HG03175 (cell line): Measurements from ENCODE around the gene SLC25A14.
A peak's percentile ranks its signal among the peaks of the same experiment; 100 is the strongest.
"Not testable (repeated sequence)": the region's sequence is repeated elsewhere in the genome, so short reads cannot be mapped to it uniquely, and the experiment has no call there.

Experiments
- ATAC-seq: cut with Tn5 transposase; IDR thresholded peaks from one replicate; pipeline ENCODE4 v1.9.1; 2021; ENCODE audit warnings: mild to moderate bottlenecking, moderate library complexity; ENCODE audit not compliant: unreplicated experiment

SLC25A14 gene

GRCh38 chrX:130339408-130340222, at the start of gene SLC25A14:
TSS of gene SLC25A14 (plus strand) at chrX:130339919. CDS start at chrX:130340279, 360 bp downstream.
- peak; percentile 97 for ATAC-seq

GRCh38 chrX:130295519-130296296, 44.0 kb upstream of the SLC25A14 start:
- ATAC-seq, result no peak

- ATAC-seq, result no peak
These were observed 43.4 kb upstream of the SLC25A14 start for GRCh38 chrX:130296297-130296678.

GRCh38 chrX:130296743-130297142, 43.0 kb upstream of the SLC25A14 start:
- ATAC-seq, result no peak

- ATAC-seq, result no peak
These were observed 40.3 kb upstream of the SLC25A14 start for GRCh38 chrX:130299279-130300009.

- no peak for ATAC-seq
These were observed 39.8 kb upstream of the SLC25A14 start for GRCh38 chrX:130300010-130300282.

- ATAC-seq, result no peak
These were observed 38.3 kb upstream of the SLC25A14 start for GRCh38 chrX:130301405-130301804.

GRCh38 chrX:130301977-130302376, 37.7 kb upstream of the SLC25A14 start:
- ATAC-seq, result no peak

- ATAC-seq, result no peak
These were observed 34.9 kb upstream of the SLC25A14 start for GRCh38 chrX:130304587-130305368.

- ATAC-seq, result not testable (repeated sequence)
These were observed 19.8 kb upstream of the SLC25A14 start for GRCh38 chrX:130319886-130320285.

GRCh38 chrX:130321550-130321949, 18.2 kb upstream of the SLC25A14 start:
- no peak for ATAC-seq

- no peak for ATAC-seq
These were observed 9.6 kb upstream of the SLC25A14 start for GRCh38 chrX:130330146-130330545.

- peak; percentile 72 for ATAC-seq
These were observed 9.0 kb upstream of the SLC25A14 start for GRCh38 chrX:130330706-130331105.

GRCh38 chrX:130336531-130336930, 3.2 kb upstream of the SLC25A14 start:
- no peak for ATAC-seq

GRCh38 chrX:130338869-130339268, 850 bp upstream of the SLC25A14 start:
- not testable (repeated sequence) for ATAC-seq

GRCh38 chrX:130340271-130340670, 552 bp downstream of the SLC25A14 start:
- ATAC-seq, result no peak

GRCh38 chrX:130343411-130343810, 3.7 kb downstream of the SLC25A14 start:
- ATAC-seq, result no peak

GRCh38 chrX:130347321-130347720, 7.6 kb downstream of the SLC25A14 start:
- no peak for ATAC-seq

- ATAC-seq, result no peak
These were observed 11.8 kb downstream of the SLC25A14 start for GRCh38 chrX:130351567-130351966.

GRCh38 chrX:130352050-130352449, 12.3 kb downstream of the SLC25A14 start:
- ATAC-seq, result not testable (repeated sequence)

GRCh38 chrX:130376077-130376476, 36.4 kb downstream of the SLC25A14 start:
- no peak for ATAC-seq
